ENCODE results near the gene SURF4.

GRCh38 chr9:133362359-133363044, 13.4 kb downstream of the SURF4 start:
- TF ChIP-seq CTCF (IDR thresholded peaks at IDR 0.05; ENCODE audit: borderline replicate concordance, extremely low read depth, low read length, poor library complexity, severe bottlenecking) (no peak), EZH2 (IDR thresholded peaks at IDR 0.05; ENCODE audit: borderline replicate concordance, low read depth, low read length, severe bottlenecking) (no peak)
